Omental fat pad (tissue), 4 donors: ENCODE measurements around the gene ZNF79. TPM values are rescaled to one million over a fixed set of nuclear protein-coding genes. Genes with fewer than 3 reads are reported as not detected.

Source experiments
- ATAC-seq: fragments of 150-250 bp; one replicate; pipeline ENCODE4 v1.9.1; 2016; ENCODE audit warnings: mild to moderate bottlenecking, moderate library complexity; ENCODE audit not compliant: low FRiP score
- DNase-seq: peaks from one replicate; pipeline ENCODE4 v3.0.0-alpha.2; 2019; ENCODE audit warnings: low spot score
- total RNA-seq, 4 donors: library from RNA; depleted of rRNA; stranded (reverse); fragments of >200 nt; gene quantifications; one replicate each; pipeline ENCODE4 v1.1.0, GENCODE V29; 2016
- TF ChIP-seq, protein P1 (sequence below), 3 donors: fragments of 450-650 bp; IDR thresholded peaks; one replicate each; pipeline ENCODE4 v1.5.1; 2016 to 2017; ENCODE audit warnings: antibody characterized with exemption in 3 of 3, mild to moderate bottlenecking in 3 of 3, moderate library complexity in 2 of 3

Gene ZNF79
- total RNA-seq, 4 donors from 2014 or later = 5.0 to 15.4 (median 6.3) TPM

DNA sequence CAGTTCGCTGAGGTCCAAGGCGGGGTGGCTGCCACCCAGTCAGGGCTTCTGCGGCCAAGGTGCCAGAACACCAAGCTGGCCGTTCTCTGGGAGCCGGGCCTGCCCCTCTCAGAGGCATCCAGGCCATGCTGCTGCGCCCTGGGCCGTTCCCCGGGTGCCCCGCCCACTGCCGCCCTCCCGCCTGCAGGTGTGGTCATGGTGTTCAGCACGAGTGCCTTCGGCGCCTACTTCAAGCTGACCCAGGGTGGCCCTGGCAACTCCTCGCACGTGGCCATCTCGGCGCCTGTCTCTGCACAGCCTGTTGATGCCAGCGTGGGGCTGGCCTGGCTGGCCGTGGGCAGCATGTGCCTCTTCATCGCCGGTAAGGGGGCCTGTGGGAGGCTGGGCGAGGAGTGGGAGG, 19.6 kb upstream of the ZNF79 start:
- TF ChIP-seq, protein P1, sequence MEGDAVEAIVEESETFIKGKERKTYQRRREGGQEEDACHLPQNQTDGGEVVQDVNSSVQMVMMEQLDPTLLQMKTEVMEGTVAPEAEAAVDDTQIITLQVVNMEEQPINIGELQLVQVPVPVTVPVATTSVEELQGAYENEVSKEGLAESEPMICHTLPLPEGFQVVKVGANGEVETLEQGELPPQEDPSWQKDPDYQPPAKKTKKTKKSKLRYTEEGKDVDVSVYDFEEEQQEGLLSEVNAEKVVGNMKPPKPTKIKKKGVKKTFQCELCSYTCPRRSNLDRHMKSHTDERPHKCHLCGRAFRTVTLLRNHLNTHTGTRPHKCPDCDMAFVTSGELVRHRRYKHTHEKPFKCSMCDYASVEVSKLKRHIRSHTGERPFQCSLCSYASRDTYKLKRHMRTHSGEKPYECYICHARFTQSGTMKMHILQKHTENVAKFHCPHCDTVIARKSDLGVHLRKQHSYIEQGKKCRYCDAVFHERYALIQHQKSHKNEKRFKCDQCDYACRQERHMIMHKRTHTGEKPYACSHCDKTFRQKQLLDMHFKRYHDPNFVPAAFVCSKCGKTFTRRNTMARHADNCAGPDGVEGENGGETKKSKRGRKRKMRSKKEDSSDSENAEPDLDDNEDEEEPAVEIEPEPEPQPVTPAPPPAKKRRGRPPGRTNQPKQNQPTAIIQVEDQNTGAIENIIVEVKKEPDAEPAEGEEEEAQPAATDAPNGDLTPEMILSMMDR (IDR thresholded peaks at IDR 0.05) = no peak
- ATAC-seq (no peak), DNase-seq (no peak)

DNA sequence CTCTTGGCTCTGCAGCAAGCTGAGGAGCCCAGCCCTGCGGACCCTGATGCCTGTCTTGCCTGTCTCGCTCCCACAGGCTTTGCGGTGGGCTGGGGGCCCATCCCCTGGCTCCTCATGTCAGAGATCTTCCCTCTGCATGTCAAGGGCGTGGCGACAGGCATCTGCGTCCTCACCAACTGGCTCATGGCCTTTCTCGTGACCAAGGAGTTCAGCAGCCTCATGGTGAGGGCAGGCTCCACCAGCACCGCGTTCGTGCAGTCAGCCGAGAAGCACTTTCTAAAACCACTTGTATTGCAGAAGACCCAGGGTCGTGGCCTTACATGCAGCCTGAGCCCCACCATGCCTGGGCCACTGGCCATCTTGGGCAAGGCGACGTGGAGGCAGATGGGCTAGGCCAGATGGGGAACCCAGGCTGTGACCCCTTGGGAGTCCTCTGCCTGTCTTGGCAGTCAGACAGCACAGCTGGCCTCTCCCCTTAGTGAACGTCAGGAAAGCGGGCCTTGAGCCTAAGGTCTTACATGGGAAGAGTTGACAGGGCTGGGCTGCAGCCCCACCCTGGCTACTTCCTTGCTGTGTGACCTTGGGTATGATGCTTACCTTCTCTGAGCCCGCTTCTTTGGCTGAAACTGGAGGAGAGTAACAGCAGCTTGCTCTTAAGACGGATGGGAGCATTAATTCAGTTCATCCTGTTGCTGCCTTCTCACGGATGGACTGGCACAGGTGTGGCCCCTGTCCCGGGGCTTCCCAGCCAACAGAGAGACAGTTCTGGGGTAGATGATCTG, 18.6 kb upstream of the ZNF79 start:
- ATAC-seq = no peak
- TF ChIP-seq, protein P1 (IDR thresholded peaks at IDR 0.05) = no peak
- no peak for DNase-seq

DNA sequence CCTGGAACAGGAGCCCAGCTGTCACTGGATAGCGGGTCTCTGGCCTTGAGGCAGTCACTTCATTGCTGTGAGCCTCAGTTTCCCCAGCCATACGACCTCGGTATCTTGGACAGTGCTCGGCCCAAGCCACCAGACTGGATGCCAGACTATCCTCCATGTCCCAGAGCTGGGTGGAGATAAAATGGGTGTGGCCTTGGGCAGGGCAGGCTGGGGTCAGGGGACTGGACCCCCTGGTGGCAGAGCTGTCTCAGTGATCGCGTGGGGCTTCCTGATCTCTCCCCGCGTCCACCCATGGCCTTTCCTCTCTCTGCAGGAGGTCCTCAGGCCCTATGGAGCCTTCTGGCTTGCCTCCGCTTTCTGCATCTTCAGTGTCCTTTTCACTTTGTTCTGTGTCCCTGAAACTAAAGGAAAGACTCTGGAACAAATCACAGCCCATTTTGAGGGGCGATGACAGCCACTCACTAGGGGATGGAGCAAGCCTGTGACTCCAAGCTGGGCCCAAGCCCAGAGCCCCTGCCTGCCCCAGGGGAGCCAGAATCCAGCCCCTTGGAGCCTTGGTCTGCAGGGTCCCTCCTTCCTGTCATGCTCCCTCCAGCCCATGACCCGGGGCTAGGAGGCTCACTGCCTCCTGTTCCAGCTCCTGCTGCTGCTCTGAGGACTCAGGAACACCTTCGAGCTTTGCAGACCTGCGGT, 17.2 kb upstream of the ZNF79 start:
- DNase-seq (no peak), ATAC-seq (no peak)
- TF ChIP-seq, protein P1 (IDR thresholded peaks at IDR 0.05) = no peak

DNA sequence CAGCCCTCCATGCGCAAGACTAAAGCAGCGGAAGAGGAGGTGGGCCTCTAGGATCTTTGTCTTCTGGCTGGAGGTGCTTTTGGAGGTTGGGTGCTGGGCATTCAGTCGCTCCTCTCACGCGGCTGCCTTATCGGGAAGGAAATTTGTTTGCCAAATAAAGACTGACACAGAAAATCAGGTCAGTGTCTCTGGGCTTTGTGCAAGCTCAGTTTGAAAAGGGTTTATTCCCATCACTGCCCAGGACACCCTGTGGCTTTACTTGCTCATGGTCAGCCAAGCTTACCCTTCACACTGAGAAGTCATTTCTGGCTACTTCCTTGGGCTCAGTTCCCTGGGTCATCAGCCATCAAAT, 16.7 kb upstream of the ZNF79 start:
- TF ChIP-seq, protein P1 (IDR thresholded peaks at IDR 0.05) = no peak
- DNase-seq (no peak), ATAC-seq (no peak)

DNA sequence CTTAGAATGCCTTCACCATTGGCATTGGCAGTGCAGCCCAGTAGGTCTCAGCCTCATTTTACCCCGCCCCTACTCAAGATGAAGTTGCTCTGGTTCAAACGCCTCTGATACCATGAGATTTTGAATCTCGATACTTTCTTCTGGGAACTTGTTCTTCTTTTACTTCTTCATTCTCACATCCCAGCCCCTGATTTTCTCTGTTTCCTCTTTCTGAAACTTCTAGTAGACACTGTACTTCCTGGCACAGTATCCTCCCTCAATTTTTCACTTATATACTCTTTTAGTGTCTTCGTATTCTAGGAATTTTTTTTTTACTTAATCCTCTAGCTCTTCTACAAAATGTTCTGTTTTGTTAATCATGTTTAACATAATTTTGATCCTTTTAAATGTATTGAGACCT, 13.1 kb upstream of the ZNF79 start:
- TF ChIP-seq, protein P1 (IDR thresholded peaks at IDR 0.05) = no peak
- ATAC-seq = no peak
- DNase-seq = no peak

DNA sequence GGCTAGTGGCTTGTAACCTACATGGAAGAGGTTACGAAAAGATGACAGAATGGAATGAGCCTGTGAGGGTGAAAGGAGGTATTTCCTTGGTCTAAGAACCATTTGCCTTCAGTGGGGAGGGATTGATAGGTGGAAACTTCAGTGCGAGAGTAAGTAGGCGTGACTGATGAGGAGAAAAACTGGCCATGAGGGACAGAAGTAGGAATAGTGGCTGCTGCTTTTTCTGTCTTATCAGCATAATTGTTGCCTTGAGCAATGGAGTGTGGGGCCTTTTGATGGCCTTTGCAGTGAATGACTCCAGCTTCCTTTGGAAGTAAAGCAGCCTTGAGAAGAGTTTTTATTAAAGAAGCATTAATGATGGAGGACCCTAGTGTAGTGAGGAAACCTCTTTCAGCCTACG, 9.0 kb upstream of the ZNF79 start:
- TF ChIP-seq, protein P1 (IDR thresholded peaks at IDR 0.05) = no peak
- no peak for ATAC-seq

DNA sequence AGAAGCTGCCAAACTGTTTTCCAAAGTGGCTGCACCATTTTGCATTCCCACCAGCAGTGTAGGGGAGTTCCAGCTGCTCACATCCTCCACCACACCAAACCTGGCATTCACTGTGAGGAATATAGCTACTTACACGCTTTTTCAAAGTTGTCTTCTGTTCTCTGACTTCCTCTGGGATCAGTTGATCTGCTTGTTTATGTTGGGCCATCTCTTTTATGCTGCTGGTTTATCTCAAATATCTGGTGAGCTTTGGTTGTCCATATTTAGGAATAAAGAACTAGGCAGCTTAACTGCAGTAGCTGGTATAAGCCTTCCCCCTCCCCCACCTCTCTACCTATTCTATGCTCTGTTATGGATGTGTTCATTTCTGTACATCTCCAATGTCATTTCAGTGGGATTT, 8.5 kb upstream of the ZNF79 start:
- DNase-seq = no peak
- ATAC-seq = no peak
- TF ChIP-seq, protein P1 (IDR thresholded peaks at IDR 0.05) = no peak

More for the DNA sequence above, 9.0 kb upstream of the ZNF79 start:
- no peak for DNase-seq
